IMR-90 (cell line): ENCODE results near the gene XPO6. TPM values are rescaled to one million over a fixed set of nuclear protein-coding genes. Genes with fewer than 3 reads are reported as not detected.
"Not testable (repeated sequence)": the region's sequence is repeated elsewhere in the genome, so short reads cannot be mapped to it uniquely, and the experiment has no call there.

Experiments
- ATAC-seq: fragments of 200-7000 bp; cut with Tn5 transposase; 2 replicates; pipeline ENCODE4 v1.9.1; 2020; ENCODE audit warnings: low read depth, mild to moderate bottlenecking, moderate library complexity
- BruUV-seq: library from RNA; stranded (reverse); fragments of 400-500 nt; replicated peaks from 2 replicates; lab custom pipeline; 2021; lab: Mats Ljungman, UMichigan
- CTCF ChIA-PET: fragments of 300-600 bp; formaldehyde crosslinking; extraction: SDS; loops from one replicate; lab custom pipeline; 2021; ENCODE audit warnings: antibody characterized with exemption; lab: Yijun Ruan, JAX
- POLR2A ChIA-PET: fragments of 300-600 bp; sonication (Branson Sonifier 250); formaldehyde crosslinking; loops from one replicate; lab custom pipeline; 2022; ENCODE audit warnings: antibody characterized with exemption; ENCODE audit not compliant: unreplicated experiment; lab: Charles Lee
- DNase-seq: peaks from one replicate; pipeline ENCODE4 v3.0.0; 2013
- H2AFZ ChIP-seq: replicated peaks from 2 replicates; pipeline ENCODE3; 2013; ENCODE audit warnings: low read length, mild to moderate bottlenecking; ENCODE audit not compliant: poor library complexity
- H2AK5ac ChIP-seq: 2 replicates; pipeline ENCODE4 v1.6.1; 2013; ENCODE audit warnings: low read depth, low read length, inconsistent platforms
- H2AK9ac ChIP-seq: replicated peaks from 2 replicates; pipeline ENCODE3; 2013; ENCODE audit warnings: mild to moderate bottlenecking, low read depth, low read length, moderate library complexity; ENCODE audit not compliant: poor library complexity
- H2BK120ac ChIP-seq: 2 replicates; pipeline ENCODE4 v1.6.1; 2013; ENCODE audit warnings: low read depth, low read length, inconsistent platforms
- H2BK15ac ChIP-seq: 3 replicates; pipeline ENCODE4 v1.6.1; 2013; ENCODE audit warnings: low read depth, low read length, inconsistent platforms
- H2BK20ac ChIP-seq: 2 replicates; pipeline ENCODE4 v1.6.1; 2013; ENCODE audit warnings: low read depth, mild to moderate bottlenecking, inconsistent platforms, low read length, moderate library complexity
- H2BK5ac ChIP-seq: 2 replicates; pipeline ENCODE4 v1.6.1; 2013; ENCODE audit warnings: mild to moderate bottlenecking, low read depth, low read length, inconsistent platforms; ENCODE audit not compliant: poor library complexity, severe bottlenecking
- H3K14ac ChIP-seq: replicated peaks from 2 replicates; pipeline ENCODE4 v1.6.1; 2013; ENCODE audit warnings: low read depth, low read length, inconsistent platforms
- H3K18ac ChIP-seq: 2 replicates; pipeline ENCODE4 v1.6.1; 2013; ENCODE audit warnings: low read depth, low read length, control low read depth
- H3K23ac ChIP-seq: 2 replicates; pipeline ENCODE4 v1.6.1; 2013; ENCODE audit warnings: low read depth, low read length, inconsistent platforms
- H3K27ac ChIP-seq: 2 replicates; pipeline ENCODE4 v1.5.1; 2013; ENCODE audit warnings: mild to moderate bottlenecking, control low read depth, low read length; ENCODE audit not compliant: insufficient read depth
- H3K27me3 ChIP-seq: 2 replicates; pipeline ENCODE4 v1.6.1; 2013; ENCODE audit warnings: low read length; ENCODE audit not compliant: control insufficient read depth, insufficient read depth
- H3K36me3 ChIP-seq: 2 replicates; pipeline ENCODE4 v1.6.1; 2013; ENCODE audit warnings: low read length, mixed read lengths; ENCODE audit not compliant: control insufficient read depth, insufficient read depth
- H3K4ac ChIP-seq: 2 replicates; pipeline ENCODE4 v1.6.1; 2013; ENCODE audit warnings: low read depth, low read length, inconsistent platforms
- H3K4me1 ChIP-seq: 2 replicates; pipeline ENCODE4 v1.6.1; 2013; ENCODE audit warnings: low read length, mixed read lengths; ENCODE audit not compliant: control insufficient read depth, insufficient read depth
- H3K4me2 ChIP-seq: 2 replicates; pipeline ENCODE4 v1.6.1; 2013; ENCODE audit warnings: low read depth, mild to moderate bottlenecking, control low read depth, low read length, moderate library complexity
- H3K4me3 ChIP-seq: 2 replicates; pipeline ENCODE4 v1.5.1; 2013; ENCODE audit warnings: low read depth, mild to moderate bottlenecking, control low read depth, low read length, moderate library complexity; ENCODE audit not compliant: insufficient read depth
- H3K56ac ChIP-seq: 2 replicates; pipeline ENCODE4 v1.6.1; 2013; ENCODE audit warnings: low read length, inconsistent platforms; ENCODE audit not compliant: insufficient read depth; ENCODE audit errors: extremely low read depth
- H3K79me1 ChIP-seq, 2 experiments: 2 replicates each; pipeline ENCODE4 v1.6.1; 2013; ENCODE audit warnings: low read length in 2 of 2, inconsistent platforms in 1 of 2, low read depth in 1 of 2
- H3K9ac ChIP-seq: 2 replicates; pipeline ENCODE4 v1.6.1; 2013; ENCODE audit warnings: low read depth, low read length, control low read depth
- H3K9me1 ChIP-seq: 2 replicates; pipeline ENCODE4 v1.6.1; 2013; ENCODE audit warnings: low read length, inconsistent platforms; ENCODE audit not compliant: insufficient read depth
- H3K9me3 ChIP-seq: 2 replicates; pipeline ENCODE4 v1.6.1; 2013; ENCODE audit warnings: low read length; ENCODE audit not compliant: control insufficient read depth, insufficient read depth
- H4K20me1 ChIP-seq: 2 replicates; pipeline ENCODE4 v1.6.1; 2013; ENCODE audit warnings: low read length, inconsistent platforms; ENCODE audit not compliant: insufficient read depth
- H4K5ac ChIP-seq: 2 replicates; pipeline ENCODE4 v1.6.1; 2013; ENCODE audit warnings: mild to moderate bottlenecking, low read depth, low read length, control low read depth
- H4K8ac ChIP-seq, 2 experiments: 2 replicates each; pipeline ENCODE4 v1.6.1; 2013; ENCODE audit warnings: low read depth in 2 of 2, low read length in 2 of 2, control low read depth in 1 of 2, inconsistent platforms in 1 of 2
- H4K91ac ChIP-seq: 2 replicates; pipeline ENCODE4 v1.6.1; 2013; ENCODE audit warnings: low read depth, low read length, inconsistent platforms; ENCODE audit not compliant: insufficient read depth
- WGBS, 2 experiments: methylation state at CpG; one replicate each; pipeline versions ENCODE4 v1.1.5 to v1.1.7; 2013; ENCODE audit warnings: missing lambda C conversion rate in 2 of 2; ENCODE audit not compliant: insufficient read length in 1 of 2; ENCODE audit errors: extremely low coverage in 2 of 2; 5-methylcytosine and 5-hydroxymethylcytosine counted together
- dilution Hi-C: fragments of 300-500 bp; cut with HindIII; formaldehyde crosslinking; loops from one replicate; pipeline ENCODE4 v1.14.3; 2018; ENCODE audit warnings: low sequenced_read_pairs; ENCODE audit not compliant: unreplicated experiment
- in situ Hi-C: fragments of 300-500 bp; cut with MboI; formaldehyde crosslinking; loops from 3 replicates; pipeline ENCODE4 v1.14.3; 2019; ENCODE audit warnings: low sequenced_read_pairs, inconsistent platforms, mixed read lengths
- intact Hi-C: fragments of 100-400 bp; cut with micrococcal nuclease; formaldehyde crosslinking; loops from 2 replicates; pipeline ENCODE4 v1.10.0; 2022
- polyA plus RNA-seq, 3 experiments: library from polyadenylated mRNA; depleted of rRNA; stranded (reverse); fragments of >200 nt; gene quantifications; 2 replicates each; pipeline ENCODE4 v1.2.3, GENCODE V29; 2012; ENCODE audit warnings: low replicate concordance in 1 of 3
- total RNA-seq: library from RNA; depleted of rRNA; stranded (reverse); fragments of >200 nt; gene quantifications from 2 replicates; pipeline ENCODE4 v1.2.3, GENCODE V29; 2012

The XPO6 gene
- total and polyA plus RNA-seq, 2 of the 4 experiments (the other 2 are of a cell fraction), result 108 to 184 TPM

- in situ Hi-C loops, ATAC-seq, H2BK120ac ChIP-seq, CTCF ChIA-PET, H3K14ac ChIP-seq, H2BK5ac ChIP-seq, H3K4me3 ChIP-seq, dilution Hi-C loops, POLR2A ChIA-PET, BruUV-seq, H3K4me1 ChIP-seq, H4K20me1 ChIP-seq, H3K4me2 ChIP-seq, H3K23ac ChIP-seq, H3K9me3 ChIP-seq, H2AK5ac ChIP-seq, H2BK20ac ChIP-seq, H4K91ac ChIP-seq, H3K56ac ChIP-seq, H4K5ac ChIP-seq, H3K9ac ChIP-seq, H2AK9ac ChIP-seq, H3K4ac ChIP-seq, H3K27me3 ChIP-seq, H3K18ac ChIP-seq, H2BK15ac ChIP-seq, H3K79me1 ChIP-seq, H3K9me1 ChIP-seq, H3K36me3 ChIP-seq, DNase-seq, H2AFZ ChIP-seq, H4K8ac ChIP-seq, H3K27ac ChIP-seq: not testable (repeated sequence)
- 100% methylated on average over 1 of the region's 6 CpGs; no CpG with 5 or more reads in 1 of the 2 experiments for WGBS, 2 experiments
- intact Hi-C loops, result loop anchor here (10.0 kb wide), 1 partner anchor 435 kb away; no protein-coding TSS in a partner anchor
Observed at GRCh38 chr16:28219777-28220176, 8.0 kb upstream of the XPO6 start.
